MM.1S (cell line): ENCODE measurements around the gene HTR2C.

Experiments
- DNase-seq: peaks from one replicate; pipeline ENCODE4 v3.0.0-alpha.2; 2015
- H2AFZ ChIP-seq: fragments of 300-600 bp; sonication (generic); 2 replicates; pipeline ENCODE4 v1.6.0; 2016; ENCODE audit warnings: antibody characterized with exemption, low read length
- H3F3A ChIP-seq: fragments of 300-600 bp; sonication (generic); 2 replicates; pipeline ENCODE4 v1.6.1; 2016; ENCODE audit warnings: mild to moderate bottlenecking, antibody characterized with exemption, low read length, moderate library complexity, mixed read lengths; ENCODE audit not compliant: insufficient read depth
- H3K27ac ChIP-seq: fragments of 300-600 bp; sonication (generic); 2 replicates; pipeline ENCODE4 v1.5.1; 2016; ENCODE audit warnings: mild to moderate bottlenecking, low read length
- H3K27me3 ChIP-seq: fragments of 300-600 bp; sonication (generic); replicated peaks from 2 replicates; pipeline ENCODE4 v1.6.0; 2016; ENCODE audit warnings: low read length; ENCODE audit not compliant: insufficient read depth
- H3K36me3 ChIP-seq: fragments of 300-600 bp; sonication (generic); replicated peaks from 2 replicates; pipeline ENCODE4 v1.6.1; 2016; ENCODE audit warnings: mild to moderate bottlenecking, low read length, mixed read lengths; ENCODE audit not compliant: insufficient read depth
- H3K4me1 ChIP-seq: fragments of 300-600 bp; sonication (generic); 2 replicates; pipeline ENCODE4 v1.6.1; 2016; ENCODE audit warnings: low read length, mixed read lengths
- H3K4me2 ChIP-seq: fragments of 300-600 bp; sonication (generic); 2 replicates; pipeline ENCODE4 v1.6.0; 2016; ENCODE audit warnings: low read depth, low read length
- H3K4me3 ChIP-seq: fragments of 300-600 bp; sonication (generic); 2 replicates; pipeline ENCODE4 v1.5.1; 2016; ENCODE audit warnings: low read length, mixed read lengths
- H3K79me2 ChIP-seq: fragments of 300-600 bp; sonication (generic); 2 replicates; pipeline ENCODE4 v1.6.1; 2016; ENCODE audit warnings: mixed run types, low read length, mixed read lengths
- H3K9ac ChIP-seq: fragments of 300-600 bp; sonication (generic); 2 replicates; pipeline ENCODE4 v1.6.1; 2016; ENCODE audit warnings: low read length, mixed read lengths
- H3K9me2 ChIP-seq: fragments of 300-600 bp; sonication (generic); replicated peaks from 2 replicates; pipeline ENCODE4 v1.6.1; 2016; ENCODE audit warnings: mild to moderate bottlenecking, low read length, mixed read lengths; ENCODE audit not compliant: insufficient read depth
- H3K9me3 ChIP-seq: fragments of 300-600 bp; sonication (generic); replicated peaks from 2 replicates; pipeline ENCODE4 v1.6.1; 2016; ENCODE audit warnings: mild to moderate bottlenecking, low read length, mixed read lengths; ENCODE audit not compliant: insufficient read depth
- H4K20me1 ChIP-seq: fragments of 300-600 bp; sonication (generic); 2 replicates; pipeline ENCODE4 v1.6.1; 2016; ENCODE audit warnings: mild to moderate bottlenecking, low read length, moderate library complexity, mixed read lengths; ENCODE audit not compliant: insufficient read depth
- CTCF ChIP-seq: fragments of 300-600 bp; sonication (generic); IDR thresholded peaks from 2 replicates; pipeline ENCODE4 v1.5.1; 2016; ENCODE audit warnings: antibody characterized with exemption, low read length, mixed read lengths
- EZH2 ChIP-seq: fragments of 300-600 bp; sonication (generic); optimal IDR thresholded peaks from 2 replicates; pipeline ENCODE3; 2017; ENCODE audit warnings: low read depth, mild to moderate bottlenecking, antibody characterized with exemption, low read length, mixed read lengths
- EZH2phosphoT487 ChIP-seq: fragments of 300-600 bp; sonication (generic); IDR thresholded peaks from 2 replicates; pipeline ENCODE4 v1.6.1; 2018; ENCODE audit warnings: antibody characterized with exemption, low read length

Gene HTR2C

GRCh38 chrX:114841051-114841450 lies 257.2 kb downstream of the HTR2C start:
- Histone ChIP-seq H2AFZ (no peak overlapping the region), H3K9me3 (no peaks in the 10 kb centered on the region), H3K9ac (no peak overlapping the region), H3K27ac (no peak overlapping the region), H3K36me3 (no peaks in the 10 kb centered on the region), H3K4me1 (no peaks in the 10 kb centered on the region), H3F3A (no peaks in the 10 kb centered on the region), H3K79me2 (no peaks in the 10 kb centered on the region), H3K27me3 (no peaks in the 10 kb centered on the region), H3K9me2 (no peaks in the 10 kb centered on the region), H3K4me3 (no peak overlapping the region), H3K4me2 (no peak overlapping the region), H4K20me1 (no peaks in the 10 kb centered on the region)
- DNase-seq = no peak
- TF ChIP-seq EZH2phosphoT487 = no peak
- TF ChIP-seq EZH2 = no peak
- no peak for TF ChIP-seq CTCF

- TF ChIP-seq CTCF (no peak), EZH2phosphoT487 (no peak), EZH2 (no peak)
- H3F3A ChIP-seq = no peaks in the 10 kb centered on the region
- DNase-seq = no peak
- no peaks in the 10 kb centered on the region for H3K36me3 ChIP-seq
- H3K4me2 ChIP-seq = no peak overlapping the region
- H3K79me2 ChIP-seq = no peaks in the 10 kb centered on the region
- no peaks in the 10 kb centered on the region for H3K4me1 ChIP-seq
- no peak overlapping the region for H2AFZ ChIP-seq
- no peaks in the 10 kb centered on the region for H3K27me3 ChIP-seq
- no peaks in the 10 kb centered on the region for H4K20me1 ChIP-seq
- H3K27ac ChIP-seq = no peak overlapping the region
- no peak overlapping the region for H3K4me3 ChIP-seq
- H3K9me2 ChIP-seq = no peaks in the 10 kb centered on the region
- no peak overlapping the region for H3K9ac ChIP-seq
- no peaks in the 10 kb centered on the region for H3K9me3 ChIP-seq
Measured at GRCh38 chrX:114842181-114842580, 258.3 kb downstream of the HTR2C start.

GRCh38 chrX:114889481-114889880 lies 305.6 kb downstream of the HTR2C start:
- H3K27me3 ChIP-seq = no peaks in the 10 kb centered on the region
- TF ChIP-seq EZH2phosphoT487 = no peak
- TF ChIP-seq EZH2 = no peak
- TF ChIP-seq CTCF = no peak
- no peaks in the 10 kb centered on the region for H3K9me2 ChIP-seq
- H3F3A ChIP-seq = no peaks in the 10 kb centered on the region
- H3K4me3 ChIP-seq = no peak overlapping the region
- no peaks in the 10 kb centered on the region for H3K36me3 ChIP-seq
- no peak overlapping the region for H3K4me2 ChIP-seq
- no peak overlapping the region for H2AFZ ChIP-seq
- no peaks in the 10 kb centered on the region for H4K20me1 ChIP-seq
- DNase-seq = no peak
- no peaks in the 10 kb centered on the region for H3K9me3 ChIP-seq
- H3K27ac ChIP-seq = no peak overlapping the region
- no peaks in the 10 kb centered on the region for H3K4me1 ChIP-seq
- no peak overlapping the region for H3K9ac ChIP-seq
- H3K79me2 ChIP-seq = no peaks in the 10 kb centered on the region

GRCh38 chrX:114903618-114904017 lies 319.7 kb downstream of the HTR2C start:
- no peaks in the 10 kb centered on the region for H3K9me3 ChIP-seq
- no peaks in the 10 kb centered on the region for H4K20me1 ChIP-seq
- no peak overlapping the region for H3K27ac ChIP-seq
- no peaks in the 10 kb centered on the region for H3F3A ChIP-seq
- no peaks in the 10 kb centered on the region for H3K27me3 ChIP-seq
- H3K4me3 ChIP-seq = no peak overlapping the region
- no peak overlapping the region for H3K9ac ChIP-seq
- no peak overlapping the region for H3K4me2 ChIP-seq
- H3K4me1 ChIP-seq = peaks cover 10% of the 10 kb centered on the region
- no peak overlapping the region for H2AFZ ChIP-seq
- no peaks in the 10 kb centered on the region for H3K9me2 ChIP-seq
- no peak for TF ChIP-seq EZH2
- TF ChIP-seq CTCF = no peak
- no peak for TF ChIP-seq EZH2phosphoT487
- H3K79me2 ChIP-seq = no peaks in the 10 kb centered on the region
- no peak for DNase-seq
- H3K36me3 ChIP-seq = no peaks in the 10 kb centered on the region
